Astrocyte of the spinal cord (primary cell): ENCODE results near the gene MVB12A.

Experiments
- DNase-seq: peaks from one replicate; pipeline ENCODE4 v3.0.0; 2011; ENCODE audit warnings: low read depth, low spot score
- H3K4me3 ChIP-seq: 2 replicates; pipeline ENCODE4 v1.5.1; 2011; ENCODE audit warnings: low read depth, mild to moderate bottlenecking, low read length, moderate library complexity
- CTCF ChIP-seq: IDR thresholded peaks from 2 replicates; pipeline ENCODE4 v1.5.1; 2012; ENCODE audit warnings: low read depth, mild to moderate bottlenecking, low read length, inconsistent platforms
- in situ Hi-C: cut with HindIII; loops from 2 replicates; pipeline ENCODE4 v1.10.0; 2017; ENCODE audit warnings: low sequenced_read_pairs

The MVB12A gene

GRCh38 chr19:17394891-17395415 is 24.9 kb upstream of the MVB12A start:
- peak; percentile 36 for DNase-seq
- peak; percentile 68 for TF ChIP-seq CTCF
- in situ Hi-C loops = no loop called here
- no peak overlapping the region for H3K4me3 ChIP-seq

GRCh38 chr19:17398902-17399527 is 20.8 kb upstream of the MVB12A start:
- no peak for TF ChIP-seq CTCF
- no peak for DNase-seq
- in situ Hi-C loops = no loop called here

GRCh38 chr19:17401628-17402027 is 18.2 kb upstream of the MVB12A start:
- TF ChIP-seq CTCF = no peak
- H3K4me3 ChIP-seq = no peak overlapping the region
- DNase-seq = no peak
- in situ Hi-C loops = no loop called here

More at GRCh38 chr19:17398902-17399527, 20.8 kb upstream of the MVB12A start:
- H3K4me3 ChIP-seq = no peak overlapping the region

GRCh38 chr19:17402982-17403855 is 16.6 kb upstream of the MVB12A start:
- no peak overlapping the region for H3K4me3 ChIP-seq
- TF ChIP-seq CTCF = no peak
- no peak for DNase-seq
- in situ Hi-C loops = no loop called here

- DNase-seq = no peak
- no peak for TF ChIP-seq CTCF
- in situ Hi-C loops = no loop called here
- H3K4me3 ChIP-seq = no peak overlapping the region
Observed at GRCh38 chr19:17404015-17404414, 15.8 kb upstream of the MVB12A start.

GRCh38 chr19:17404621-17405249 is 15.1 kb upstream of the MVB12A start:
- no peak for TF ChIP-seq CTCF
- no peak overlapping the region for H3K4me3 ChIP-seq
- DNase-seq = no peak

More at GRCh38 chr19:17404621-17405249, 15.1 kb upstream of the MVB12A start:
- in situ Hi-C loops = no loop called here
